Calu3 (cell line): Measurements from ENCODE around the gene C9. TPM values are rescaled to one million over a fixed set of nuclear protein-coding genes. Genes with fewer than 3 reads are reported as not detected.

ENCODE experiments used
- BruUV-seq: library from RNA; stranded (reverse); fragments of 400-500 nt; replicated peaks from 2 replicates; lab custom pipeline; 2021; lab: Mats Ljungman, UMichigan
- CTCF ChIA-PET: fragments of 300-600 bp; sonication (Branson Sonifier 250); formaldehyde crosslinking; loops from one replicate; lab custom pipeline; 2022; ENCODE audit warnings: antibody characterized with exemption; lab: Charles Lee
- DNase-seq: peaks from one replicate; pipeline ENCODE4 v3.0.0; 2022
- H3K27ac Mint-ChIP-seq: one replicate; pipeline ENCODE4 v1.8.0; 2022; ENCODE audit warnings: mixed read lengths; ENCODE audit not compliant: unreplicated experiment
- H3K27me3 Mint-ChIP-seq: one replicate; pipeline ENCODE4 v1.8.0; 2022; ENCODE audit warnings: mixed read lengths; ENCODE audit not compliant: unreplicated experiment
- H3K36me3 Mint-ChIP-seq: one replicate; pipeline ENCODE4 v1.8.0; 2022; ENCODE audit warnings: mild to moderate bottlenecking, moderate library complexity, mixed read lengths; ENCODE audit not compliant: insufficient read depth, unreplicated experiment
- H3K4me1 Mint-ChIP-seq: one replicate; pipeline ENCODE4 v1.8.0; 2022; ENCODE audit warnings: mild to moderate bottlenecking, low read depth, mixed read lengths; ENCODE audit not compliant: unreplicated experiment
- H3K4me3 Mint-ChIP-seq: one replicate; pipeline ENCODE4 v1.8.0; 2022; ENCODE audit warnings: mild to moderate bottlenecking, low read depth, moderate library complexity, mixed read lengths; ENCODE audit not compliant: unreplicated experiment
- H3K9me3 Mint-ChIP-seq: one replicate; pipeline ENCODE4 v1.8.0; 2022; ENCODE audit warnings: low read depth, mixed read lengths; ENCODE audit not compliant: unreplicated experiment
- intact Hi-C: fragments of 100-400 bp; cut with micrococcal nuclease; formaldehyde crosslinking; loops from one replicate; pipeline ENCODE4 v1.10.0; 2022; ENCODE audit not compliant: unreplicated experiment
- total RNA-seq: library from RNA; stranded (reverse); gene quantifications from 2 replicates; pipeline ENCODE4 v1.2.3, GENCODE V29; 2022
- TF ChIP-seq, protein P1 (sequence below): fragments of 200-600 bp; IDR thresholded peaks from one replicate; pipeline ENCODE4 v1.8.0; 2022; ENCODE audit warnings: antibody characterized with exemption; ENCODE audit not compliant: unreplicated experiment

Gene C9
- total RNA-seq, 1 experiment from 2014 or later = not detected

DNA sequence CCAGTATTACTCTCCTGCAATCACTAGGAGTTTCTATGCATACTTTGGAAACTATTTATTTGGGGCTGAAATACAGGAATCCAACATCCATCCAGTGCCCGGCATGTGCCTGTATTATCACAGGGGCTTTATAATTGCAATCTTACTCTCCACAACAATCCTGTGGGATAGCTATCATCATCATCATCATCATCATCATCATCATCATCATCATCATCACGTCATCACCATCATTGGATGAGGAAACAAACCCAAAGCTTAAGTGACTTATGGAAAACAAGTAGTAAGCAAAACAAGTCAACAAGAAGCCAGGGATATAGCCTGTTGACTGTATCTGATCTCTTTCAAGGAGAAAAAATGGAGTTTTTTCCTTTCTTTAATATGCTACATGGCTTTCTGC, 97.1 kb downstream of the C9 start:
- intact Hi-C loops = no loop called here
- no TSS peak for BruUV-seq
- CTCF ChIA-PET = no interaction called here
- H3K27me3 Mint-ChIP-seq = no peaks in the 10 kb centered on the region
- H3K4me1 Mint-ChIP-seq = peaks cover 6% of the 10 kb centered on the region
- H3K4me3 Mint-ChIP-seq = no peak overlapping the region
- peaks cover 2% of the 10 kb centered on the region for H3K9me3 Mint-ChIP-seq
- H3K27ac Mint-ChIP-seq = no peak overlapping the region
- DNase-seq = no peak
- H3K36me3 Mint-ChIP-seq = no peaks in the 10 kb centered on the region
- TF ChIP-seq, protein P1, sequence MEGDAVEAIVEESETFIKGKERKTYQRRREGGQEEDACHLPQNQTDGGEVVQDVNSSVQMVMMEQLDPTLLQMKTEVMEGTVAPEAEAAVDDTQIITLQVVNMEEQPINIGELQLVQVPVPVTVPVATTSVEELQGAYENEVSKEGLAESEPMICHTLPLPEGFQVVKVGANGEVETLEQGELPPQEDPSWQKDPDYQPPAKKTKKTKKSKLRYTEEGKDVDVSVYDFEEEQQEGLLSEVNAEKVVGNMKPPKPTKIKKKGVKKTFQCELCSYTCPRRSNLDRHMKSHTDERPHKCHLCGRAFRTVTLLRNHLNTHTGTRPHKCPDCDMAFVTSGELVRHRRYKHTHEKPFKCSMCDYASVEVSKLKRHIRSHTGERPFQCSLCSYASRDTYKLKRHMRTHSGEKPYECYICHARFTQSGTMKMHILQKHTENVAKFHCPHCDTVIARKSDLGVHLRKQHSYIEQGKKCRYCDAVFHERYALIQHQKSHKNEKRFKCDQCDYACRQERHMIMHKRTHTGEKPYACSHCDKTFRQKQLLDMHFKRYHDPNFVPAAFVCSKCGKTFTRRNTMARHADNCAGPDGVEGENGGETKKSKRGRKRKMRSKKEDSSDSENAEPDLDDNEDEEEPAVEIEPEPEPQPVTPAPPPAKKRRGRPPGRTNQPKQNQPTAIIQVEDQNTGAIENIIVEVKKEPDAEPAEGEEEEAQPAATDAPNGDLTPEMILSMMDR = no peak

DNA sequence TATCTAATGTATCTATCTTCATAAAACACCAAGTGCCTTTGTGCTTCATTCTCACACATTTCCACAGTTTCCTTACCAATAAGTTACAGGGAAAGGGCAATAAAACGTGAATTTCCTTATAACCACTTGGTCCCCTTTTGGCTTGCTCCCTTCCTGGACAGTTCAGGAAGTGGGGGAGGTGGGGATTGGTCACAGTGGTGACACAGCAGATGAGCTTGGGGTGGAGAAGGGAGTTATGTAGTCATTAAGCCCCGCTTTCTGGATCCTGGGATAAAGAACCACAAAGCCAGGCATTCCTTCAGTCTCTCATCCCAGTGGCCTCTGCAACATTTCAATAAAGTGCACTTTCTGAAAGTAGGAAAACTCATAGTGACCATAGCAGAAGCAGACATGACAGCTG, 97.9 kb downstream of the C9 start:
- CTCF ChIA-PET = no interaction called here
- Mint-ChIP-seq H3K36me3 (no peaks in the 10 kb centered on the region), H3K4me3 (no peak overlapping the region), H3K9me3 (peaks cover 2% of the 10 kb centered on the region), H3K27ac (no peak overlapping the region), H3K27me3 (no peaks in the 10 kb centered on the region), H3K4me1 (no peaks in the 10 kb centered on the region)
- BruUV-seq = no TSS peak
- TF ChIP-seq, protein P1 = no peak
- no peak for DNase-seq
- intact Hi-C loops = no loop called here

DNA sequence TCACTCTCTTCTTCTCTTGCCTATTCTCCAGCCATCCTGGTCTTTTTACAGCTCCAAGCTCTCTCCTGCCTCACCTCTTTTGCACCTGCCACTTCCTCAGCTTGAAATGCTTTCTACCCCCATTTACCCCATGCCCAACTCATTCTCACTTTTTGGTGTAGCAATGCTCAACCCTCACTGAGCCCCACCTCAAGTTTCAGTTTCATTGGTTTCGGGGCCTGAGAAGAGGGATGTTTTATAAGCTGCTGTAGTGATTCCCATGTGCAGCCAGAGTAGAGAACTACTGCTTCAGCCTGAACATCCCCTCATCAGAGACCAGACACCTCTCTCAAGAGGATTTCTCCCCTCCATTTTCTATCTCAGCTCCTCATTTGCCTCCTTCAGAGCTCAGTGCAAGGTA, 99.8 kb downstream of the C9 start:
- Mint-ChIP-seq H3K4me1 (no peaks in the 10 kb centered on the region), H3K9me3 (peaks cover 2% of the 10 kb centered on the region), H3K27me3 (no peaks in the 10 kb centered on the region), H3K27ac (no peak overlapping the region), H3K4me3 (no peak overlapping the region), H3K36me3 (no peaks in the 10 kb centered on the region)
- no peak for DNase-seq
- intact Hi-C loops = no loop called here
- TF ChIP-seq, protein P1 = no peak
- BruUV-seq = no TSS peak
- CTCF ChIA-PET = no interaction called here

DNA sequence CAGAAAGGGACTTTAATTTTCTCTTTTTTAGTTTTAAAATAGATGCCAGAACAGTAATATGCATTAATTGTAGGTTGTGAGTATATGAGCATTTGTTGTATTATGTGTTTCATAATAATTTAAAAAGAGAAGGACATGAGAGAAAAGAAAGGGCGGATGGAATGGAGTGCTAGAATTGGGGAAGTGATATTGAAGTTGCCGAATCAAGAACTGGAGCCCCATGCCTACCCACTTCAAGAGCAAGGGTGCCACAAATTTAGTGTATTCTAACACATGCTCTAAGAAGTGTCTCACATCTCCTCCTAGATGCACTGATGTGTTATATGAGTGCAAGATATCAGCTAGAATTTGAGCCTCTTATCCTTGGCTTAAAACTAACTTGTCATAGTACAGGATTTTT, 101.3 kb downstream of the C9 start:
- H3K4me3 Mint-ChIP-seq = no peak overlapping the region

More for the DNA sequence above, 101.3 kb downstream of the C9 start:
- intact Hi-C loops = no loop called here
- no peak for DNase-seq
- Mint-ChIP-seq H3K27ac (no peak overlapping the region), H3K36me3 (peaks cover 7% of the 10 kb centered on the region), H3K4me1 (peaks cover 9% of the 10 kb centered on the region), H3K27me3 (no peaks in the 10 kb centered on the region), H3K9me3 (peaks cover 2% of the 10 kb centered on the region)
- no TSS peak for BruUV-seq
- TF ChIP-seq, protein P1 = no peak
- CTCF ChIA-PET = no interaction called here
